ENCODE data around the gene TRIOBP.

The TRIOBP gene

DNA sequence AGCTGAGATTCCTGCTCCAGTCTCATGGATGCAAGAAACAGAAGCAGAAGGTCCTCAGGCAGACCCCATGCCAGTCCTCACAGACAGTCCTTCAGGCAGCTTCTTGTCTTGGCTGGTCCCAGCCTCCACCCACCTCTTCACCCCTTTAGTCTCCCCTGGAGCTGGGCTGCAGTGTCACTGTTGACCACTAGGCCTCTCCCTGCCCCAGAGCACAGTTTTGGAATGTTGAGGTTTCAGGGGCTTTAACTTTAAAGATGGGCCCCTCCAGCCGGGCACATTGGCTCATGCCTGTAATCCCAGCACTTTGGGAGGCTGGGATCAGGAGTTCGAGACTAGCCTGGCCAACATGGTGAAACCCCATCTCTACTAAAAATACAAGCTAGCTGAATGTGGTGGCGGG, 71.4 kb downstream of the TRIOBP start:
- TF ChIP-seq, protein P1, sequence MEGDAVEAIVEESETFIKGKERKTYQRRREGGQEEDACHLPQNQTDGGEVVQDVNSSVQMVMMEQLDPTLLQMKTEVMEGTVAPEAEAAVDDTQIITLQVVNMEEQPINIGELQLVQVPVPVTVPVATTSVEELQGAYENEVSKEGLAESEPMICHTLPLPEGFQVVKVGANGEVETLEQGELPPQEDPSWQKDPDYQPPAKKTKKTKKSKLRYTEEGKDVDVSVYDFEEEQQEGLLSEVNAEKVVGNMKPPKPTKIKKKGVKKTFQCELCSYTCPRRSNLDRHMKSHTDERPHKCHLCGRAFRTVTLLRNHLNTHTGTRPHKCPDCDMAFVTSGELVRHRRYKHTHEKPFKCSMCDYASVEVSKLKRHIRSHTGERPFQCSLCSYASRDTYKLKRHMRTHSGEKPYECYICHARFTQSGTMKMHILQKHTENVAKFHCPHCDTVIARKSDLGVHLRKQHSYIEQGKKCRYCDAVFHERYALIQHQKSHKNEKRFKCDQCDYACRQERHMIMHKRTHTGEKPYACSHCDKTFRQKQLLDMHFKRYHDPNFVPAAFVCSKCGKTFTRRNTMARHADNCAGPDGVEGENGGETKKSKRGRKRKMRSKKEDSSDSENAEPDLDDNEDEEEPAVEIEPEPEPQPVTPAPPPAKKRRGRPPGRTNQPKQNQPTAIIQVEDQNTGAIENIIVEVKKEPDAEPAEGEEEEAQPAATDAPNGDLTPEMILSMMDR (conservative IDR thresholded peaks at IDR 0.05) = no peak; the same call in 1 of the 2 replicates
- H3K27ac ChIP-seq = no peak overlapping the region

DNA sequence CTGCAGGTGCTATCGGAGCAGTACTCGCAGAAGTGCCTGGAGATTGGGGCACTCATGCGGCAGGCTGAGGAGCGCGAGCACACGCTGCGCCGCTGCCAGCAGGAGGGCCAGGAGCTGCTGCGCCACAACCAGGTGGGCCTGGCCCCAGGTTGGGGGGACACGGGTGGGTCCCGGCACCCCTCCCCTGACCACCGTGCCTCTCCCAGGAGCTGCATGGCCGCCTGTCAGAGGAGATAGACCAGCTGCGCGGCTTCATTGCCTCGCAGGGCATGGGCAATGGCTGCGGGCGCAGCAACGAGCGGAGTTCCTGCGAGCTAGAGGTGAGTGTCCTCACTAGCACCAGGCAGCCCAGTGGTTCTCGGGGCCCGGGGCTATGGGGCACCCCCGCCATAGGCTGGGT, 72.2 kb downstream of the TRIOBP start:
- no peak for TF ChIP-seq ZFX (IDR thresholded peaks at IDR 0.05)
- TF ChIP-seq, protein P1 (conservative IDR thresholded peaks at IDR 0.05) = no peak

DNA sequence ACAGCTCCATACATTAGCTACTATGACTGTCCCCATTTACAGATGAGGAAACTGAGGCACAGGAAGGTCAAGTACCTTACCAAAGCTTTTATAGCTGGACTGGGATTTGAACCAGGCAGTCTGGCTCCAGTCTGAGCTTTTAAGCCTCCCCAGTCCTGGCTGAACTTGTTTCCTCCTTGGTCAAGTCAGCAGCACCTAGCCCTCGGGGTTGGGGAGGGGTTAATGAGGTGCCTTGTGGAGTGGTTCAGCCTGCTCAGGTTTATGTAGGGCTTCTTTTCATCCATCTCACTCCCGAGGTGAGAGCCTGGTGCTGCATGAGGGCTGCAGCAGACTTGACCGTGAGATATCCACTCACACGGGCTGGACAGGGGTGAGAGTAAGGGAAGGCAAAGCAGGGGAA, 74.2 kb downstream of the TRIOBP start:
- no peak for TF ChIP-seq ZFX (IDR thresholded peaks at IDR 0.05)
- TF ChIP-seq, protein P1 (conservative IDR thresholded peaks at IDR 0.05) = no peak
- H3K27ac ChIP-seq = no peak overlapping the region

More for the DNA sequence above, 72.2 kb downstream of the TRIOBP start:
- no peak overlapping the region for H3K27ac ChIP-seq

DNA sequence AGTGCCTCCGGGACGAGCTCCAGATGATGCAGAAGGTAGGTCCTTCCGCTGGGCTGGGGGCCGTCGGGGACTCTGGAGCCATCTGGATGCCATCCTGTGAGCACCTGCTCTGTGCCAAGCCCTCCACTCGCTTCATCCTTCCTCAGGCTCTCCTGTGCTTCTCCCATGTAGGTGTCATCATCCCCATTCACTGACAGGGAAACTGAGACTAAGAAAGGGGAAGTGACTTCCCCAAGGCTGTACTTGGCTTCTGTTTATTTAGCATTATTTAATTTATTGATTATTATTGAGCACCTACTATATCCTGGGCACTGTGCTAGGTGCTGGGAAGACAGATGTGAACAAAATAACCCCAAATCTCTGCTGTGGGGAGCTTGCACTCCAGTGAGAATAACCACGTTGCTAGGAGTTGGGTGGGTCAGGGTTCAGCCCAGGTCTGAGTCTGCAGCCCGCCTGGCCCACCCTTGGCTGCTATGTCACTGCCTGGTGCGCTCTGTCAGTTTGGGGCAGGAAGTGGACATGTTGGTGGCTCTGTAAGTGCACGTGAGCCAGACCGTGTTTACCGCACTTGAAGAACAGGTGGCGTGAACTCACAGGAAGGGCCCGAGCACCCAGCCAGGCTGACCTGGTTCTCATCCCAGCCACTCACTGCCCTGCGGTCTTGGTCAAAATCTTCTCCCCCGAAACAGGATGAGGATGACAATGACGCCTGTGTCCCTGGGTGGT, 75.0 kb downstream of the TRIOBP start:
- no peak overlapping the region for H3K27ac ChIP-seq
- TF ChIP-seq, protein P1 (conservative IDR thresholded peaks at IDR 0.05) = no peak
- TF ChIP-seq ZFX (IDR thresholded peaks at IDR 0.05) = no peak

DNA sequence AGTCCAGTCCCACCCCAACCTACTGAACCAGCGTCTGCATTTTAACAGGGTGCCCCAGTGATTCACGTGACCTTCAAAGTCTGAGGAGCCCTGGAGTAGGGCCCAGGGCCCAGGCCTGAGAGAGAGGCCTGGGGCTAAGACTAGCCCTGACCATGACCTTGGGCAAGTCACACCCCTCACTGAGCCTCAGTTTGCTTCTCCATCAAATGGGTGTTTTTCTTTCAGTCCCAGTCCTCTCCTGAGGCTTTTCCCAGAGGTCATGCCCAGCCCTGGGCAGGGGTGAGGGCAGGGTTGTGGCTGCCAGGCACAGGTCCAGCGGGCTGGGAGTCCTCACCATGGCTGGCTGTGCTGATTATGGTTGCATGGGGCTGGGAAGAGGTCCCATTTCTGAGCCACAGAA, 77.9 kb downstream of the TRIOBP start:
- TF ChIP-seq, protein P1 (conservative IDR thresholded peaks at IDR 0.05) = no peak
- TF ChIP-seq ZFX (IDR thresholded peaks at IDR 0.05) = no peak
- H3K27ac ChIP-seq = peak overlapping the region; percentile 92; the same call in 1 of the 2 replicates

DNA sequence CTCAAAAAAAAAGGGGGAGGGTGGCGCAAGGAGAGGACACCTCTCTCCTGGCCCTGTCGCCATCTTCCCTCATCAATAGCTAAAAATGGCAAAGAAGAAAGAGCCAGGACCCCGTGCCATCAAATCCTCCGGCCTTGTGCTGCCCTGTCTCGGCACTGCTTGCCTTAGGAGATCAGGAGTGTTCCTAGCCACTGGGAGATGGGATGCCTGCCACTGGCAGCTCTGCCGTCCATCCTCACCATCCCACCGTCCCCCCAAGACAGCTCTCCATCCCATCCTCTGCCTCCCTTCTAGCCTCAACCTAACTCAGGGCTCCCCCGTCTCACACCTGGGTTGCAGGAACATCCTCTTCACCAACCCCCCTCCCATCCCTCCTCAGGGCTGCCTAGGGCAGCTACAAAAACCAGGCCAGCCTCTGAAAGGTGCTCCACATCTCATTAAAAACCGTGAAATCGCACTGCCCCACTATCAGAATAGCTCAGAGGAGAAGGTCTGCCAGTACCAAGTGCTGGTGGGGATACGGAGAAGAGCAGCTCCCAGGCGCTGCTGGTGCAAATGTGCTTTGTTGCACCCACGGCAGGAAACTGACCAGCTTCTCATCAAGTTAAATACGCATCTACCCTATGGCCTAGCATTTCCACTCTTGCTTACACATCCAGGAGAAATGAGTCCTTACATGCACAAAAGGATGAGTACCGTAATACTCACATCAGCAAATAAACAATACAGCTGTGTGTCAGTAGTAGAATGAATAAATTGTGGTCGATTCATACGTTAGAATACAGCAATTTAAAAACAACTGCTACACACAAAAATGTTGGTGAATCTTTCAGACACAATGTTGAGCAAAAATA, 79.2 kb downstream of the TRIOBP start:
- H3K27ac ChIP-seq = peak overlapping the region; percentile 92
- TF ChIP-seq ZFX (IDR thresholded peaks at IDR 0.05) = no peak
- TF ChIP-seq, protein P1 (conservative IDR thresholded peaks at IDR 0.05) = no peak

DNA sequence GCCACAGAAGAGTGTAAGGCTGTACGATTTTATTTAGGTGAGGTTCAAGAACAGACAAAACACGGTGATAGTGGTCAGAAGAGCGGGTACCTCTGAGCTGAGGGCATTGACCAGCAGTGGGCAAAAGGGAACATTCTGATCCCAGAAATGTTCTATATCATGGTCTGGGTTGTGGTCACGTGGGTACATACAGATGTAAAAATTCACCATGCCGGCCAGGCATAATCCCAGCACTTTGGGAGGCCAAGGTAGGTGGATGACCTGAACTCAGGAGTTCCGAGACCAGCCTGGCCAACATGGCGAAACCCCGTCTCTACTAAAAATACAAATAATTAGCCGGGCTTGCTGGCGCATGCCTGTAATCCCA, 79.8 kb downstream of the TRIOBP start:
- H3K27ac ChIP-seq = peak overlapping the region; percentile 92
- TF ChIP-seq ZFX (IDR thresholded peaks at IDR 0.05) = no peak
- TF ChIP-seq, protein P1 (conservative IDR thresholded peaks at IDR 0.05) = no peak
